ENCODE data around the gene RTL10. TPM values are rescaled to one million over a fixed set of nuclear protein-coding genes. Genes with fewer than 3 reads are reported as not detected.
"Not testable (repeated sequence)": the region's sequence is repeated elsewhere in the genome, so short reads cannot be mapped to it uniquely, and the experiment has no call there.

Gene RTL10
- total and polyA plus RNA-seq, 5 donors: 5.8 to 9.9 (median 7.9) TPM

DNA sequence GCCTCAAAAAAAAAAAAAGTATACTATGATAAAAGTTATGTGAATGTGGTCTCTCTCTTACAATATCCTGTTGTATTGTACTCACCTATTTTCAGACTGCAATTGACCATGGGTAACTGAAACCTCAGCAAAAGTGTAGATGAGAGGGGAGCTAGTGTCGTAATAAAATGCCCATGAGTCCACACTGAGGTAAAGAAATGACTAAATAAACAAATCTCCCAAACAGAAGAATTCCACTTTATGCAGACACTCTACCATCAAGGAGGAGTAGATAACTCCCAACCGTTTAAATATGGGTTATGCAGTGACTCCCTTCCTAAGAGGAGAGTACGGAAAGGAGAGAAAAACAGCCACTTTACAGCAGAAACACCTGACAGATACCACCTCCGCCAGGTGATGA lies 14.6 kb downstream of the RTL10 start:
- intact Hi-C loops (cut with DNase I): no loop called here
- WGBS: 83% methylated on average over 4 of the region's 4 CpGs
- no peak for ATAC-seq
- H3K27ac ChIP-seq (ENCODE audit: low read length): no peak overlapping the region
- H3K9me3 ChIP-seq (ENCODE audit: control insufficient read depth, low read length): no peaks in the 10 kb centered on the region
- H3K4me3 ChIP-seq (ENCODE audit: low read length): no peak overlapping the region
- H3K27me3 ChIP-seq (ENCODE audit: control insufficient read depth, insufficient read depth): no peaks in the 10 kb centered on the region
- H3K4me1 ChIP-seq (ENCODE audit: control insufficient read depth, insufficient read depth, low read length): peaks cover 2% of the 10 kb centered on the region
- DNase-seq: no peak

DNA sequence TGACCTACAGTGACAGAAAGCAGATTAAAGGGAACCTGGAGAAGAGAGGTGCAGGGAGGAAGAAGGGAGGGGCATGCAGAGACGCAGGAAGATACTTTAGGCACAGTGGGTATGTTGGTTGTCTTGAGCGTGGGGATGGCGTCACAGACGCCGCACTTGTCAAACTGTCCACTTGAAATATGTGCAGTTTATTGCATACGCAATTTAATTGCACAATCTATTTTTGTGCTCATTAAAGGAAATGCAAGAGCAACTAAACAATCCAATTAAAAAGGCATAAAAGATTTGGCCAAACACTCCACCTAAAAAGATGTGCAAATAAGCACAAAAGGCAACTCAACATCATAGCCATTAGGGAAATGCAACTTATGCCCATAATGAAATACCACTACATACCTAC lies 16.8 kb downstream of the RTL10 start:
- ATAC-seq: no peak

DNA sequence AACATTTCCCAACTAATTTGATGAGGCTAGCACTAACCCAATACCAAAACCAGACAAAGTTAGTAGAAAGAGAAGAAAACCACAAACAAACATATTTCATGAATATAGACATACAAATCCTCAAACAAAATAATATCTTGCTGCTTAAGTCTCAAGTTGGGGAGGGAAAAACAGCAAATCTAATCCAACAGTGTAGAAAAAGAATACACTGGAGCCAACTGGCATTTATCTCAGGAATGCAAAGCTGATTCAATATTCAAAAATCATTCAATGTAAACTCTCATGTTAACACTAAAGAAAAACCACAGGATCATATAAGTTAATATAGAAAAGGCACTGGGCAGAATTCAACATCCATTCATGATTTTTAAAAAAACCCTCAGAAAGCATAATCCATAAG lies 18.2 kb downstream of the RTL10 start:
- DNase-seq: no peak

More for the DNA sequence above, 16.8 kb downstream of the RTL10 start:
- no peaks in the 10 kb centered on the region for H3K9me3 ChIP-seq (ENCODE audit: control insufficient read depth, low read length)
- H3K27ac ChIP-seq (ENCODE audit: low read length): no peak overlapping the region
- no peaks in the 10 kb centered on the region for H3K27me3 ChIP-seq (ENCODE audit: control insufficient read depth, insufficient read depth)
- intact Hi-C loops (cut with DNase I): no loop called here
- no peaks in the 10 kb centered on the region for H3K4me1 ChIP-seq (ENCODE audit: control insufficient read depth, insufficient read depth, low read length)
- H3K4me3 ChIP-seq (ENCODE audit: low read length): no peak overlapping the region
- 92% methylated on average over 6 of the region's 6 CpGs for WGBS
- DNase-seq: no peak

DNA sequence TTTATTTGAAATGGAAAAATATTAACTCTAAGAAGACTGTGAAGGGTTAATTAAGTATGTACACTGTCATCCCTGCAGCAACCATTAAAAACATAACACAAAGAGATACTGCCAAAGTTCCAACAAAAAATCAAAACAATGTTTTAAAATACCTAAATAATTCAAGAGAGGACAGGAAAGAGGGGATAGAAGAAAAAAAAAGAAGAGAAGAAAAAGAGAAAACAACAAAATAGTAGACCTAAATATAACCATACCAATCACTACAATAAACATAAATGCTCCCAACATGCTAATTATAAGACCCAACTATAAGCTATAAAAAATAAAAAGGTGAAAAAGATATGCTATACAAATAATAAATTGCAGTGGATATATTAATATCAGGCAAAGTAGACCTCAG lies 20.1 kb downstream of the RTL10 start:
- H3K4me3 ChIP-seq (ENCODE audit: low read length): no peak overlapping the region
- ATAC-seq (no peak), DNase-seq (no peak)
- H3K9me3 ChIP-seq (ENCODE audit: control insufficient read depth, low read length): no peaks in the 10 kb centered on the region
- H3K27me3 ChIP-seq (ENCODE audit: control insufficient read depth, insufficient read depth): no peaks in the 10 kb centered on the region
- intact Hi-C loops (cut with DNase I): no loop called here
- no peaks in the 10 kb centered on the region for H3K4me1 ChIP-seq (ENCODE audit: control insufficient read depth, insufficient read depth, low read length)
- H3K27ac ChIP-seq (ENCODE audit: low read length): no peak overlapping the region

More for the DNA sequence above, 18.2 kb downstream of the RTL10 start:
- no peaks in the 10 kb centered on the region for H3K9me3 ChIP-seq (ENCODE audit: control insufficient read depth, low read length)
- no peaks in the 10 kb centered on the region for H3K27me3 ChIP-seq (ENCODE audit: control insufficient read depth, insufficient read depth)
- intact Hi-C loops (cut with DNase I): no loop called here
- no peak for ATAC-seq
- no peak overlapping the region for H3K27ac ChIP-seq (ENCODE audit: low read length)
- H3K4me1 ChIP-seq (ENCODE audit: control insufficient read depth, insufficient read depth, low read length): no peaks in the 10 kb centered on the region
- no peak overlapping the region for H3K4me3 ChIP-seq (ENCODE audit: low read length)

DNA sequence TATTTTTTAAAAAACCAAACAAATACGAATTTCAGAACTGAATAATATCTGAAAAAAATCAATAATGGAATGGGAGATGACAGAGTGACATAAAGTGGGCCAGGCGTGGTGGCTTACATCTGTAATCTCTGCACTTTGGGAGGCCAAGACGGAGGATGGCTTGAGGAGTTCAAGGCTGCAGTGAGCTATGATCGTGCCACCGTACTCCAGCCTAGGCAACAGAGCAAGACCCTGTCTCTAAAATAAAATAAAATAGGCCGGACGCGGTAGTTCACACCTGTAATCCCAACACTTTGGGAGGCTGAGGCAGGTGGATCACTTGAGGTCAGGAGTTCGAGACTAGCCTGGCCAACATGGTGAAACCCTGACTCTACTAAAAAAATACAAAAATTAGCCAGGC lies 21.3 kb downstream of the RTL10 start:
- H3K4me3 ChIP-seq (ENCODE audit: low read length); H3K9me3 ChIP-seq (ENCODE audit: control insufficient read depth, low read length); DNase-seq; H3K27ac ChIP-seq (ENCODE audit: low read length); intact Hi-C loops (cut with DNase I); ATAC-seq; H3K27me3 ChIP-seq (ENCODE audit: control insufficient read depth, insufficient read depth); H3K4me1 ChIP-seq (ENCODE audit: control insufficient read depth, insufficient read depth, low read length): not testable (repeated sequence)
- WGBS: 96% methylated on average over 9 of the region's 9 CpGs

DNA sequence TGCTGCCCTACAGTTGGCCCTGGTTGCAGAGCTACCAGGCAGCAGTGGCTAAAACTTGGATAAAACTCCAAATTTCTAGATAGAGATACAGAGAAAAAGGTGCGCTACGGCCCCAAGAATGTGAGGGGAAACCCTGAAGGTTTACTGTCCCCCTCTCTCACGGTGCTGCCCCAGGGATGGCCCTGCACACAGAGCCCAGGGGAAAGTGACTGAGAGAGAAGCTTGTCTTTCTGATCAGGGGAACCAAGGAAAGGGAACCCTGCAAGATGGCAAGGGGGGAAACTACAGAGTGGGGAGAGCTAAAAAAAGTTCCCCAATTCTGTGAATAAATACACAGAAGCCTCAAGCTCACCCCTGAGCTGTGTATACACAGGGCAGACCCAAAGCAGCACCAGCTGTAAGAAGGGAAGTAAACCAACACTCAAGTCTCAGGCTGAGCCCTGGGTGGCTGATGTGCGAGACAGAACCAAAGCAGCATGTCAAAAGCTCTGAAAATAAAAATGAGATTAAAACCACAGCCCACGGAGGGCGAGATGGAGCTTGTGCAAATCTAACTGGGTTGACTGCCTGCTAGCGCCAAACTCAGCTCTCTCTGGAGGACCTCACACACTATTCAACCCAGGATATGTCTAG lies 22.1 kb downstream of the RTL10 start:
- intact Hi-C loops (cut with DNase I): no loop called here
- ATAC-seq (no peak), DNase-seq (no peak)
- Histone ChIP-seq H3K4me1 (ENCODE audit: control insufficient read depth, insufficient read depth, low read length) (no peaks in the 10 kb centered on the region), H3K27ac (ENCODE audit: low read length) (no peak overlapping the region), H3K4me3 (ENCODE audit: low read length) (no peak overlapping the region), H3K9me3 (ENCODE audit: control insufficient read depth, low read length) (no peaks in the 10 kb centered on the region), H3K27me3 (ENCODE audit: control insufficient read depth, insufficient read depth) (no peaks in the 10 kb centered on the region)
- WGBS: 81% methylated on average over 7 of the region's 7 CpGs

DNA sequence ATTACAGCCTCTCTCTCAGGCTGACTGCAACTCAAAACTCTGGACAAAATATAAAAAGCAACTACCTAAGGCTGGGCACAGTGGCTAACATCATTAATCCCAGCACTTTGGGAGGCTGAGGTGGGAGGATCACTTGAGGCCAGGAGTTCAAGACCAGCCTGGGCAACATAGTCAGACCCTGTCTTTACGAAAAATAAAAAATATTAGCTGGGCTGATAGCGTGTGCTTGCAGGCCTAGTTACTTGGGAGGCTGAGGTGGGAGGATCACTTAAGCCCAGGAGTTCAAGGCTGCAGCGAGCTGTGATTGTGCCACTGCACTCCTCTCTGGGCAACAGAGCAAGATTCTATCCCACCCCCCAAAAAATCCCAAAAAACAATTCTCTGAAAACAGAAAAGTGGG lies 22.7 kb downstream of the RTL10 start:
- DNase-seq; intact Hi-C loops (cut with DNase I); H3K27ac ChIP-seq (ENCODE audit: low read length); H3K9me3 ChIP-seq (ENCODE audit: control insufficient read depth, low read length); H3K27me3 ChIP-seq (ENCODE audit: control insufficient read depth, insufficient read depth); ATAC-seq; H3K4me1 ChIP-seq (ENCODE audit: control insufficient read depth, insufficient read depth, low read length); H3K4me3 ChIP-seq (ENCODE audit: low read length): not testable (repeated sequence)
- 96% methylated on average over 3 of the region's 3 CpGs for WGBS

DNA sequence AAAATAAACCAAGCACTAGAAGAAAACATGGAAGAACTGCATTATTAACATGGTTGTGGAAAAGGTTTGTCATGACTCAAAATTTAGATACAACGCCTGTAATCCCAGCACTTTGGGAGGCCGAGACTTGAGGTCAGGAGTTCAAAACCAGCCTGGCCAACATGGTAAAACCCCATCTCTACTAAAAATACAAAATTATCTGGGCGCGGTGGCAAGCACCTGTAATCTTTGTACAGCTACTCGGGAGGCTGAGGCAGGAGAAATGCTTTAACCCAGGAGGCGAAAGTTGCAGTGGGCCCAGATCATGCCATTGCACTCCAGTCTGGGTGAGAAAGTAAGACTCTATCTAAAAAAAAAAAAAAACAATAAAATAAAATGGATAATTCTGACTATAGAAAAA lies 23.7 kb downstream of the RTL10 start:
- 96% methylated on average over 6 of the region's 6 CpGs for WGBS
- Histone ChIP-seq H3K4me3 (ENCODE audit: low read length) (no peak overlapping the region), H3K9me3 (ENCODE audit: control insufficient read depth, low read length) (no peaks in the 10 kb centered on the region), H3K27ac (ENCODE audit: low read length) (no peak overlapping the region), H3K27me3 (ENCODE audit: control insufficient read depth, insufficient read depth) (no peaks in the 10 kb centered on the region), H3K4me1 (ENCODE audit: control insufficient read depth, insufficient read depth, low read length) (no peaks in the 10 kb centered on the region)
- DNase-seq (no peak), ATAC-seq (no peak)
- intact Hi-C loops (cut with DNase I): no loop called here

DNA sequence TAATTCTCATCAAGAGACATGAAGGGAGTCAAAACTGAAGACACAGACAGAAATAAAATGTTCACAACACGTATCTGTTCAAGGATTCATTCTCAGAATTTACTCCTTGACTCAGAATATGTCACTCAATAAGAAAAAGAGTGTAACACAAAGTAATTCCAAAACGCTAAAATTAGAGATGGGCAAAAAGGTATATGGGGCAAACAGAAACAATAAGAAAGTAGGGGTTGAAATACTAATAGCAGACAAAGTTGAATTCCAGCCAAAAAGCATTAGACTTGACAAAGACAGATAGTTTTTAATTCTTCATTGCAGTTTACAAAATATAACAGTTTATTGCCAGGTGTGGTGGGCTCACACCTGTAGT lies 26.7 kb downstream of the RTL10 start:
- H3K27ac ChIP-seq (ENCODE audit: low read length): no peak overlapping the region
- intact Hi-C loops (cut with DNase I): no loop called here
- no peaks in the 10 kb centered on the region for H3K9me3 ChIP-seq (ENCODE audit: control insufficient read depth, low read length)
- 88% methylated on average over 2 of the region's 2 CpGs for WGBS
- no peak for DNase-seq
- no peaks in the 10 kb centered on the region for H3K4me1 ChIP-seq (ENCODE audit: control insufficient read depth, insufficient read depth, low read length)
- no peaks in the 10 kb centered on the region for H3K27me3 ChIP-seq (ENCODE audit: control insufficient read depth, insufficient read depth)
- H3K4me3 ChIP-seq (ENCODE audit: low read length): no peak overlapping the region
- ATAC-seq: no peak

DNA sequence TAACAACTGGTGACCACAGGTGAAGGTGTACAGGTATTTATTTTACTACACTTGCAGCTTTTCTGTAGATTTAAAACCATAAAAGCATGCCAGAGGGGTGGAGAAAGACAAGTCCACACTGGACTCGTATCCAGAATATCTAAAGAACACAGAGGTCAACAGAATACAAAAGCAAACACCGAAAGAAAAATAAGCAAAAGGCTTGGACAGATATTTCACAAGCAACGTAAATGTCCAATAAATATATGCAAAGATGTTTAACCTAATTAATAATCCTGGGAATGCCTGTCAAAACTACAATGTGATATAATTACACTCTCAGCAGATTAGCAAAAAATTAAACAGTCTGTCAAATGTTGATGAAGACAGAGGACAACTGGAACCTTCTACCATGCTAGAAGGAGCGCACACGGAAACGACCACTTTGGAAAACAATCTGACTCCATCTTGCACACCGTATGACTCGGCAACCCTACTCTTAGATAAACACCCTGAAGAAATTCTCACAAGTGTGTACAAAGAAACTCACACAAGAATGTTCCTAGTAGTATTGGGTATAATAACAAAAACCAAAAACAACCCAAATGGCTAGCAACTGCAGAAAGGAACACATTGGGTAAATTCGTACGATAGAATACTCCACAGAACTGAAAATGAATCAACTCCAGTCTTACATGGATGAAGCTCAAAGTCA lies 27.2 kb downstream of the RTL10 start:
- Histone ChIP-seq H3K27me3 (ENCODE audit: control insufficient read depth, insufficient read depth) (no peaks in the 10 kb centered on the region), H3K27ac (ENCODE audit: low read length) (no peak overlapping the region), H3K4me1 (ENCODE audit: control insufficient read depth, insufficient read depth, low read length) (no peaks in the 10 kb centered on the region), H3K9me3 (ENCODE audit: control insufficient read depth, low read length) (no peaks in the 10 kb centered on the region), H3K4me3 (ENCODE audit: low read length) (no peak overlapping the region)
- DNase-seq (no peak), ATAC-seq (no peak)
- WGBS: 86% methylated on average over 10 of the region's 10 CpGs
- intact Hi-C loops (cut with DNase I): no loop called here

DNA sequence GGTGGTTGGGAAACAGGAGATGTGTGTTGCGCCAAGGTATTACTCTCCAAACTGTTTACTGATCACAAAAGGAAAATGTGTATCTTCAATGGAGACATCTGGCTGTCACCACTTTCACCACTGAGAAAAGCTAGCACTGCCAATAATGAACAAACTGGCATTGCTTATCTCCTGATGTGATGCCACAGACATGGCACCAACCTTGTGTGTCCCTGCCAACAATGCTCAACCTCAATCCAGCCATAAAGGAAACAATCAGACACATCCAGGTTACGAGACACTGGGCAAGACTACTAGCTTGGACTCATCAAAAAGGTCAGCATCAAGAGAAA lies 28.1 kb downstream of the RTL10 start:
- no peak for ATAC-seq
- Histone ChIP-seq H3K27me3 (ENCODE audit: control insufficient read depth, insufficient read depth) (no peaks in the 10 kb centered on the region), H3K4me3 (ENCODE audit: low read length) (no peak overlapping the region), H3K27ac (ENCODE audit: low read length) (no peak overlapping the region), H3K9me3 (ENCODE audit: control insufficient read depth, low read length) (no peaks in the 10 kb centered on the region), H3K4me1 (ENCODE audit: control insufficient read depth, insufficient read depth, low read length) (no peaks in the 10 kb centered on the region)
- intact Hi-C loops (cut with DNase I): no loop called here
- 84% methylated on average over 2 of the region's 2 CpGs for WGBS
- no peak for DNase-seq

Data from right cardiac atrium (tissue), 5 donors.